Measurements from ENCODE around the gene HSF5.
A peak's percentile ranks its signal among the peaks of the same experiment; 100 is the strongest.
"Not testable (repeated sequence)": the region's sequence is repeated elsewhere in the genome, so short reads cannot be mapped to it uniquely, and the experiment has no call there.

The HSF5 gene

DNA sequence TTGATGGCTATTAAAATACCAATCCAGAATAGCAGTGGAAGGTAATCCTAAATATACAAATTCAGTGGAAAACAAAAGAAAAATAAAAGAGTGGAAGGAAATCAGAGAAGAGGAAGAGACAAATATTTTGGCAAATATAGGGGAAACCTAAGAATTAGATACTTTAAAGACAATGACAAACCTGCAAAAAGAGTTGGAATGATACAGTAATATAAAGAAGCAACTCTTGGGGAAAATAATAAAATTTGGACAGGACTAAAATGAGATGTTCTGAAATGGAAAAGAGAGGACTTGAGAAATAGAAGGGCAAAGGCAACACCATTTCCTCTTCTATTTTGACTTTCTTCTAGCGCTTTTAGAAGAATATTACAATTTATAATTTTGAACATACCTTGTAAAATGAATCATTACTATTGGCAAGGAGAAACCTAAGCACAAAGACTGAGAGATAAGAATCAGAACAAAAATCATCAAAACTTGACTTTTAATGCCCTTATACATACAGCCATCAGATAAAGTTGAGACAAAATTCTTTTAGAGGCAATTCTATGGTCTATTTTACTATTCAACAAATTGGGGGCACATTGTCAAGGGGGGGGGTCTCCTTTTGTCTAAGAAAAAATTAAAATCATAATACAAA is 76.0 kb downstream of the HSF5 start:
- no peak for DNase-seq

DNA sequence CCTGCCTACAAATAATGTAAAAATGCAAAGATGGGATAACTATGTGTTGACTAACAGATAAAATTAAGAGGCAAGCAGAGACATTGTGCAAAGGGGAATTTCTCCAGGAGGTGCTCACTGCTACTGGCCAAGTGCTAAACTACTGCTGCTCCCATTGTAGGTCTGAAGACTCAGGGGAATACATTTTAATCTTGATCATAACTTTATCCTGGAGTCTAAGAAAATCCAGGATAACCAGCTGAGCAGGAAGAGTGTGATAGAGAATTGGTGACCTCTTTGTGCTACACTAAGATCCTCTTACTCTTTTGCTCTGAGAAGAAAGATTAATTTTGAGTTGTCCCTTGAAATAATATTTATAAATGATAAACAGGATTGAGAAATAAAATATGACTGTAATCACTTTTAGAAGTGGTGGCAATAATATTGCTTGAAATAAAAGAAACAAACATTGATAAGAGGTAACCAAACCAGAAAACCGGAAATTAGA is 76.8 kb downstream of the HSF5 start:
- DNase-seq: no peak

DNA sequence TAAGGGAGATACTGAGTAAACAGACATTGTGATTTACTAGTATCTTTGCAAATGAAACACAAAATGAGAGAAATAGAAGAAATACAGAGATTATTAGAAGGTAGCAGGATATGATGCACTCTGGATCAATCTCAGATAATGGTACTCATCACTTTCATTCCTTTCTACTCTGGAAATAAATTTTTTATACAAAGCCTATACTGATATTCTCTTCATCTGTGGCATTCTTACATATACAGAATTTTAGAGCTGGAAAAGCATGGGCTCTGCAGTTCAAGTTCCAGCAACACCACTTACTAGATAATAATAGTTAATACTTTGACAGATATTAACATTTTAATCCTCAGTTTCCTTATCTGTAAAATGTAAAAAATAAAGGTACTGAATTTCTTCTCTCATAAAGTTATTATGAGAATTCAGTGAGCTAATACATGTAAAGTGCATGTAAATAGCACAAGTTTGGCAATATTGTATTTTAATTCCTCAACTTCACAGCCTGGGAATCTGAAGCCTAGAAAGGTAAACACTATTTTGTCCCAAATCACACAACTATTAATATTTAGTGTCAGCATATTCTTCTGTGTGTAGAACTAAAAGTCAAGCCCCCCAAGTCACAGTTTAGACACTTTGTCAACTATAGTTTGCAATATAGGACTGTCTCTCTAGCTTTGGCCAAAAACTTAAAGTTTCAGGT is 77.3 kb downstream of the HSF5 start:
- no peak for DNase-seq

DNA sequence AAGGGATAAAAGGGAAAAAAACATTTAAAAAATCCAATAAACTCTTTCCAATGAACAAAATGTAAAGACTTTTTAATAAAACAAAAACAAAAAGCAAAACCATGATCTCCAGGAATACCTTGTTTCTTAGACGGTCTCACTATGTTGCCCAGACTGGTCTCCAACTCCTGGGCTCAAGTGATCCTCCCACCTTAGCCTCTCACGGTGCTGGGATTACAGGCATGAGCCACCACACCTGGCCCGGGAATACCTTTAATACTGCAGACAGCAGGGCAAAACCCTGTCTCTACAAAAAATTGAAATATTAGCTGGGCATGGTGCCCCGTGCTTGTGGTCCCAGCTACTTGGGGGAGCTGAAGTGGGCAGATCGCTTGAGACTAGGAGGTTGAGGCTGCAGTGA is 78.8 kb downstream of the HSF5 start:
- no peak for DNase-seq

DNA sequence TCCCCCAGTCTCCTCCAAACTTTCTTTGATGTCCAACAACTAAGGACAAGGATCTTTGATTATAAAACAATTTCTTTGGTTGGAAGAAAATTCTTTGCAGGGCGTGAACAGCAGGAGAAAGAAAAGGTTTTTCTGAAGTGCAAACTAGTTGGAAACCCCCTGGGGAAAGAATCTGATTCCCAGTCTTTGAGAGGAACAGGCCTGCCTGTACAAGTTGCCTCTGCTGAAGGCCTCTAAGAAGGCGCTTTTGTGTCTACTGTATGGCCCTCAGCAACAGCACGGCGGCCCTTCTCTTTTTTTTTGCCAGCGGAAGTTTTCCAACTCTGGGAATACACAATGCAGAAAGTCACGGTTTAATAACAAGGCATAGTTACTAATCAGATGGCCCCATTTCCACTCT is 84.9 kb downstream of the HSF5 start:
- DNase-seq: no peak

DNA sequence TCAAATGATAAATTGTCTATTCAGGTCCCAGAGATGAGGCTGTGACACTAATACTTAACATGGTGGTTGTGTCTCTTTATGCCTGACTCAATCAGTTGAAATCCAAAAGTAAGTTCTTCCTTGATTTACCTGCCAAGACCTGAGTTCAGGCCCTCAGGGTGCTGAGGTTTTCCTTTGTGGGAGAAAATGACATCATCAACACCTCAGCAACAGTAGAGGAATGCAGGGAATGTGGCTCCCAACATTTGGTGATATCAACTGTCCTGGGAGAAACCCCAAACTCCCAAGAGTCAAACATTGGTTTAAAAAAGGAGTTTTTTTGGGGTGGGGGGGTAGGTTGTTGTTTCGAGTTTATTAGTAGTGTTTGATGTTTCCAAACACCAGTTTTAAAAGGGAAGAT is 85.5 kb downstream of the HSF5 start:
- no peak for DNase-seq

DNA sequence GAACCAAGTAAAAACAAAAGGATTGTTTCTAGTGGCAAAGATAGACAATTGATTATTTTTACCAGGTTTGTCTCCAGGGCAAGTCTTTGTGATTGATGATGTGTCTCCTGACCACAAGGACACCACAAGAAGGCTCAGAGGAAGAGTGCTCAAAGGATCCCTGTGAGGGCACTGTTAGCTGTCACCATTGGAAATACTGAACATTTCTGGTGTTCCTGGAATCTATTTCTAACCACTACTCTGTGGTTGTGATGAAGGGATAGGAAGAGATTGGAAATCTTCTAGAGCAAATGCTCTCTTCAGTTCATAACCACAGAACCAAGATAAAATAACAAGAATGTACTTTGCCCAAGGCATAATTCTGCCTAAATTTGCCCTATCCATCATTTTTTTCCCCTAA is 86.2 kb downstream of the HSF5 start:
- DNase-seq: peak; percentile 48

DNA sequence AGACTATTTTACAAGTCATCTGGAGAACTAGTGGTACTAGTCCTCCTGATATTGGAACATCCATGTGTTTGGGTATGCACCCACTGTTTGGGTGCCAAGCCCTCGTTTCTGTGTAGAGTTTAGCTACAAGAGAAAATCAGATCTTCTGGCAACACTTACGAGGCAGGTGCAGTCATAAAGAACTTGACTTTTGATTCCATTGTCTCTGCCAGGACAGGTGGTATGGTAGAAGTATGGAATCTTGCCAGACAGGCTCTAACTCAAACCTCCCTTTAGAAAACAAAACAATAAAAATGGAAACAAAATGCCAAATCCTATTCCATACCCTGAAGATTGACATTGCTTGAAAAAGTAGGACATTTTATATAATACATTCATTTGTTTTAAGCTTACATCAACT is 86.9 kb downstream of the HSF5 start:
- DNase-seq: no peak

DNA sequence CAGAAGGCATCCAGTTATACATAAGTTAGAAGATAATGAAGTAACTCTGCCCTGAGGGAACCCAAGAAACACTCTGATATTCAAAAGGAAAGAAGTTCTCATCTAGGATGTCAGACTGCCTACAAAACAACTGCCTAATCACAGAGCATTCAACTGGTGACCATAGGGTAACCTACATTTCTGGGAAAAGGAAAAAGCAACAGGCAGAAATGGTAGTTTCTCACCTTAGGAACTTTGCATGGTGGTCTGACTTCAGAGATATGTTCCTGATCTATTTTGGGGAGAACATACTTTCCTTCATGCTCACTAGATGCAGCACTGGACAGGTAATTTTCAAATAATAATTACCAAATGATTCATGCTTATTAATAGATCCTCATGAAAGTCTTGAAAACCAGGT is 87.4 kb downstream of the HSF5 start:
- no peak for DNase-seq

DNA sequence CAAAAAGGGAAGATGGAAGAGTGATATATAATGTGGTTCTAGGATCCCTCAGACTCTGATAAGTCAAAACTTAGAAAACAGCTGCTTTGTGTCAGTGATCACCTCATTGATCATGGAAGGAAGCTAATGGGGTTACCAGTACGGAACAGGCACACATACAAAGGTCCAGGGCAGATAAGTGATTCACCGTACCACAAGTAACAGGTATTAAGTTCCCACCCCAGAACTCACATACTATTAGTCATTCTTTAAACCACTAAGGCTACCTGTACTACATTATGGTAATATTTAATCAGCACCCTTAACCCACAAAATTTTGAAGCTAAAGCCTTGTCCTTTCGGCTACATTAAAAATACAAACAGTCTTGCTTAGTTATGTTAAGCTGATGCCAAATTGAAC is 88.2 kb downstream of the HSF5 start:
- no peak for DNase-seq

DNA sequence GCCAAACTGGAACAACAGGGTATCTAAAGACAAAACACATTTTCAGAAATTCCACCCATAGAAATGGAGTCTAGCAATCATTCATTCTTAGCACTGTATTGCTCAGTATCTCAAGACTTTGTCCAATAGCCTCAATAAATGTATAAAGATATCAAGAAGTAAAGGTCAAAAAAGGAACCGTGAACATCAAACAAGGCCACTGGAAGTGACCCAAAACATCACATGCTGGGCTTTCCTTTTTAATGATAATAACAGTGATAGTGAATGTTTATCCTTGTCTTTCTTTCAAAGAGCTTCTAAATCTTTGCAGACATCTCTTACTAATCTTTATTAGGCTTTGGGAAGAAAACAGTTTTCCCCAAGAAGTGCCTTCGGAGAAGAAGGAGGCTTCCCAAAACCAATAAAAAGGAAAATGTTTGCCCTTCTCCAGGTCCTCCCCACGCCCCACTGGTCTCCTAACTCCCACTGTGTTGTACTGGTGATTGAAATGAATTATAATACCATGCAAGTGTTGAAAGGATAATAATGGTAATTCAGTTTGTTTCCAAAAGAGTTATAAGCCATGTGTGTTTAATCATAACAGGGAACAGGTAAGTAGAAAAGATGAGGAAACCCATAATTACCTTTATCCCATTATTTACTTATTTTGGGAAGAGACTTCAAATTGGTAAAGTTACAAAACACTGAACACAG is 89.5 kb downstream of the HSF5 start:
- DNase-seq: no peak

DNA sequence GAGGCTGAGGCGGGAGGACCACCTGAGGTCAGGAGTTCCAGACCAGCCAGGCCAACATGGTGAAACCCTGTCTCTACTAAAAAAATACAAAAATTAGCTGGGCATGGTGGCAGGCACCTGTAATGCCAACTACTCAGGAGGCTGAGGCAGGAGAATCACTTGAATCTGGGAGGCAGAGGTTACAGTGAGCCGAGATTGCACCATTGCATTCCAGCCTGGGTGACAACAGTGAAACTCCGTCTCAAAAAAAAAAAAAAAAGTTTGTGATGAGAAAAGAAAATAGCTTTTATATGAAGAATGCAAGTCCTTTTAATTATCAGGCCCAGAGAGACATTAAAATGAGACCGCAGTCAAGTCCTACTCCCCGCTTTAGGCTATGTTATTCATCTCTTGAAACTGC is 90.8 kb downstream of the HSF5 start:
- DNase-seq: not testable (repeated sequence)

DNA sequence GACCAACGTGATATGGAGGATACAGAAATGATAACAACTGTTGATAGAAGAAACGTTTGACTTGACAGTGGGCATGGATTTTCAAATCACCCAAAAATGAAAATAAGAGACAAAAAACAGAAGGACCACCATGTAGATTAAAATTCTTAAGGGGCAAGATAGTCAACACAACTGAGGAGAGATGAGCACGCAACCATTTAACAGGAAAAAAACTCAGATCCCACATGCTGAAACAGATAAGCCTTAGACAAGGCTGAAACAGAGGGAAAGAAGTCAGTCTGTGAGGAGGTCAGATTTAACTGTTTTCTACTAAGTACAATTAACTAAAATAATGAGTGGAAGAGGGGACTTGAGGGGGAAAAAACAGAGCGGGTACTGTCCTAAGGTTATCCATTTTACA is 92.0 kb downstream of the HSF5 start:
- no peak for DNase-seq

DNA sequence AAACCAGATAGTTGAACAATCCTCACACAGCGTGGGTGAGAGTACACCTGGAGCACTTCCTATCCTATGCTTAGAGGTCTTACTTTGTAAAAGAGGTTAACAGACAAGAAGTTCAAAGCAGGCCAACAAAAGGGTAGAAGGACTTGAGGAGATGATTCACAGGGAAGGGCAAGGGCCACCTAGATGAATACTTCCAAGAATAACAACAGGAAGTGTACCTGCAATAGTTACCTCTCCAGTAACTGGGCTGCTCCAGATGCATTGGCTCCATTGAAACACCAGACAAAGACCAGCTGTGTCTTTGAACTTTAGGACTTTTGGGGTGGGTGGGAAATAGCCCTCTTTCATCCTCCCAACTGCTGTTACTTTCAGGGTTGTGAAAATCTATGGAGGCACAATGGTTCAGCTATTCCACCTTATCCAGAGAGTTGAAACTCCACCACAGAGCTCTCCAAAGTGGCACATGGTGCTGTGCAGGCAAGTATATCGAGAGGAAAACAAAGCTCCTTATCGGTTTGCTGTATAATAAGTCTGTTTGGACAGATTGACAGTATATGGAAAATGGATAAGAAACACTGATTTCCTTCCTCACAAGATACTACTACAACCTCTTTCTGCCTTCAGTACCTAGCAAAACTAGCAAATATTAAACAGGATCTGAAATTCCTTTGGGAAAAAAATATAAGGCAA is 93.5 kb downstream of the HSF5 start:
- no peak for DNase-seq

DNA sequence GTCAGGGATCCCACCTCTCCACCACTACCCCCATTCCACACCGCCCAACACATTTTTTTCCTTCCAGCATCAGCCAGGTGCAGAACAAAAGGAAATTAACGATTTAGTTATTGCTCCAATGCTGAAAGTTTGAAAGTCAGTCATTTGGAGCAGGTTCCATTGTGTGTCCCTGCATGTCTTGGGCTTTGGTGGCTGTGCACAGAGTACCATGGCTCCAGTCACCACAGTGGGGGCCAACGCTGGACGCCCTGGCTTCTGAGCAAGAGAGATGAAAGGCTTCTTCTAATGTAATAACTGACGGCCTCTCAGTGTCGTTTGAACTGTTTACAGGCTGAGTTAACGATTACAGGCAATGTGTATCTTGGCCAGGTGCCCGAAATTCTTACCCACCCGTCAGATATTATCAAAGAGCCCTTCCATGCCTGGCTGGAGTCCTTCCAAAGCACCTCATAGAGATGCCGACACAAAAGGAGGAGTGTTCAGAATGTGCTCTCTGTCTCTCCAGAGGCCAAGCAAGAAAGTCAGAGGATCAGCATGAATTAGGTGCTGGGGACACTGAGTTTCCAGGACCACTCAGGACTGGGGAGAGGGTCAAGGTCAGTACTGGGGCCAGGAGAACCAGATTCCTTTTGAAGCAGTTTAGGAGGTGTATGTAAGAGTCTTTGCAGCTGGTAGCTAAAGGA is 96.8 kb downstream of the HSF5 start:
- no peak for DNase-seq

DNA sequence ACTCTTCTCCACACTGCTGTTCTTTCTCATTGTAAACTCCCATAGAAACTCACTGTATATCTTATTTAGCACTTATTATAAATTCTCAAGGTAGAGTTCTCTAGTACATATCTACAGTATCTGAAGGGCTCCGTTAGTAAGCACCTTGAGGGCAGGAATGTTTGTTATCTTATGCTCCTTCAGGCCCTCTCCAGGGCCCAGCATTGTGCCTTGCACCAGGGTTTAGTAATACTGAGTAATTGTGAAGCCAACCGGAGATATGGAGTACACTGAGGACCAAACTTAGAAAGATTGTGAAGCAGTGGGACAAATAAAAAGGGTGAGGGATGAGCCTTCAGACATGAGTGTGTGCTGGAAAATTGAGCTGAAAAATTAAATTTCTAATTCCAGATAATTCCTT is 97.3 kb downstream of the HSF5 start:
- DNase-seq: no peak

DNA sequence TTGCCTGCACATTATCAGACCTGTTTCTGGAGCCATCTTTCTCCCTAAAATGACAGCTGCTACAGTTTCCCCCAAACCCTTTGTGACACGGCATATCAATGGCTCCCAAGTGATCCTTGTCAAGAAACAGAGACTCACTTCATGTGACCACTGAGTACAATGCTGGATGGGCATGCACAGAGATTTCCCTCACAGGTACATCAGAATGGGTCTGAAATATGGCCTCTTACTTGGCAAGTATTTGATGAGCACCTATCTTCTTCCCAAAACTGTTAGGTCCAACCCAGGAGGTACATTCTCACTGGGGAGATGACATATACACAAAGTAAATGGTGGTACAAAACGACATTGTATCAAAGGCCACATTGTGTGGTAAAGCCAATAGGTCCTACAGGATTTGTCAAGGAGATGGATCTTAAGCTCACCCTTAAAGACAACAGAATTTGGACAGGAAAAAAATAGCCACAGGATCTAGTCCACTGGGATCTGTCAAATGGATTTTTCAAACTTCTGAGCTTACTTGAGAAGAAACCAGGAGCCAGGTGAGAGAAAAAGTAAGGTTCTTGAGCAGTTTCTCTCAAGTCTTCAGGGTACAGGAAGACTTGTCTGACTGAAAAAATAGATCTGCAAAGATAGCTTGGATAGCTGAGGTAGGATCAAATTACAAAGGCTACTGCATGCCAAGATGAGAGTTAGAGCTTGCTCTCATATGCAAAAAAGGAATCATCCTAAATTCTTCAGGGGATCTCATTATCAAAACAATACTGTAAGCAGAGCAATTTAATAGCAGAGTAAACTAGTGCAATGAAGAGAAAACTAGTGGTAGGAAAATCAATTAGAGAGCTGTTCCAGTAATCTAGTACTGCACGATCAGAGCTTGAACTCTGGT is 99.7 kb downstream of the HSF5 start:
- no peak for DNase-seq

DNA sequence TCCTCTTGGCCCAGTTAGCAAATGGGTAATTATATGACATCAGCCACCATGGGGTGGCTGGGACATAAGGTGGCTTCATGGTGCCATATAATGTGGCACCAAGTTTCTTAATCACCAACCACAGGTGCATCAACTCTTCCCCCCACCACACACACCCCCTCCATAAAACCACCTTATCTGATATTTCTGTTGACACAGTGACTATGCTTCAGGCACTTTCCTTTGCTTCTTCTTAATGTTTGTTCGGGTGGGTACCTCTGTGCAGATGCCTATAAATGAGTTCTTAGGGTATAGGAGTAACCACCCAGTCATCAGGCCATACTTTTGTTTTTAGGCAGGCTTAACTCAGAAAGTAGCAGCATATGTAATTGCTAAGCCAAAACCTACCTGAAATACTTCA is 100.4 kb downstream of the HSF5 start:
- DNase-seq: no peak

DNA sequence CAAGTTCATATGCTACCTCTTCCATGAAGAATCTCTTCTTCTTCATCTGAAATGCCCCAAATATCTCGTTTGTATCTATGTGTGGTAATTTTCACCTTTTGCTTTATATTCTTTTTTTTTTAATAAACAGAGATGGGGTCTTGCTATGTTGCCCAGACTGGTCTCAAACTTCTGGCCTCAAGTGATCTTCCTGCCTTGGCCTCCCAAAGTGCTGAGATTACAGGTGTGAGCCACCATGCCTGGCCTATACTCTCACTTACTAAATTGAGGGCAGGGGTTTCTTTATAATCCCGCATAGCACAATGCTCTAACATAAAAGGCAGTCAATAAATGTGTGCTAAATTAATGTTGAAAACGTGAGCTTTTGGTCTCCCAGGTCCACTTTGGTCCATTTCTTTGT is 101.5 kb downstream of the HSF5 start:
- no peak for DNase-seq

DNA sequence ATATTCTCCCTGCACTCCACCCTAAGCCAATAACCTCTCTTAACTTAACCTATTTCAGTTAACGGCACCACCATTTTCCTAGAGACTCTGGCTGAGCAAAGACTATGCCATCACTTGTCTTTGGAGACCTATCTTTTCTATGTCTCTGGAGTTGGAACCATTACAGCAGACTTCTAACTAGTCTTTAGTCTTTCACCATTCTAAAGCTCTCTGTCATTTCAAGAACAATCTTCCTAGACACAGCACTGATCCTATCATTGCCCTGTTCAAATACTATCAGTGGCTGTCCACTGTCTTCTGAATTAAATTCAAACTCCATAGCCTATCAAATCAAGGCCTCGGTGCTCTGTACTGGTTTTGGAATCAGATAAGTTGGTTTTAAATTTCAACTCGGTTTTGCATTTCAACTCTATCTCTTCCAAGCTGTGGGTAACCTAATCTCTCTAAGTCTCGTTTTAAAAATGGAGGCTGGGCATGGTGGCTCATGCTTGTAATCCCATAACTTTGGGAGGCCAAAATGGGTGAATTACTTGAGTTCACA is 102.8 kb downstream of the HSF5 start:
- DNase-seq: no peak

DNA sequence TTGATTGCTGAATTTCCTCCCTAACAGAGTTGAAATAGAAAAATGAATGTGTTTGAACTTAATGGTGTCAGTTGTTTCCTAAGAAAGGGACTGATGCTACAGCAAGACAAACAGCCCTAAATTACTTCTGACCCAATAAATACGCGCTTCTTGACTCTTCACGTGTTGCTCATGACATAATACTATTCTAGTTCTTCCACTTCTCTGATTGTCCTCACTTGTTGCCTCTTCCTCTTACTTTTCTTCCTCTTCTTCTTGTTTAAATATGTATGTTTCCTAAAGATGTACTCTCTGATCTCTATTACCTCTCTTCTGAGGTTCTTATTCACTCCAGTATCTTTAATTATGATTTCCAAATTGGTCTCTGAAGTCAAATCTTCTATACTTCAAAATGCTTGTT is 103.3 kb downstream of the HSF5 start:
- DNase-seq: no peak
